CD4-positive, alpha-beta T cell (primary cell): ENCODE data around the gene AFP. TPM values are rescaled to one million over a fixed set of nuclear protein-coding genes. Genes with fewer than 3 reads are reported as not detected.

Experiments
- ATAC-seq: fragments of 200-7000 bp; cut with Tn5 transposase; one replicate; pipeline ENCODE4 v1.10.0; 2022; ENCODE audit warnings: mild to moderate bottlenecking; ENCODE audit not compliant: poor library complexity
- CTCF ChIA-PET: fragments of 350-600 bp; sonication (Branson Sonifier 250); formaldehyde crosslinking; loops from one replicate; lab custom pipeline; 2021; ENCODE audit warnings: antibody characterized with exemption, inconsistent platforms; lab: Charles Lee
- POLR2A ChIA-PET: fragments of 350-600 bp; sonication (Branson Sonifier 250); formaldehyde crosslinking; loops from one replicate; lab custom pipeline; 2021; ENCODE audit warnings: antibody characterized with exemption, inconsistent platforms; lab: Charles Lee
- DNase-seq, 14 experiments: peaks; one replicate each; pipeline ENCODE4 v3.0.0-alpha.2; 2013 to 2020; ENCODE audit warnings: mixed read lengths in 2 of 14
- H3K27ac ChIP-seq, 2 donors: one replicate each; pipeline versions ENCODE4 v1.5.1 to v1.7.0; 2013; ENCODE audit warnings: low read length in 2 of 2, low read depth in 1 of 2, mild to moderate bottlenecking in 1 of 2
- H3K27me3 ChIP-seq, 2 experiments: 1 replicate in 1 of 2; 2 replicates in 1 of 2; pipeline versions ENCODE4 v1.6.1 to v1.7.0; 2013; ENCODE audit warnings: low read length in 2 of 2, control low read depth in 1 of 2, mild to moderate bottlenecking in 1 of 2, moderate library complexity in 1 of 2; ENCODE audit not compliant: insufficient read depth in 2 of 2, control insufficient read depth in 1 of 2
- H3K36me3 ChIP-seq: one replicate; pipeline ENCODE4 v1.6.1; 2013; ENCODE audit warnings: low read length, control low read depth; ENCODE audit not compliant: insufficient read depth
- H3K4me1 ChIP-seq: one replicate; pipeline ENCODE4 v1.6.1; 2013; ENCODE audit warnings: low read length, control low read depth; ENCODE audit not compliant: insufficient read depth
- H3K4me3 ChIP-seq: one replicate; pipeline ENCODE4 v1.5.1; 2013; ENCODE audit warnings: mild to moderate bottlenecking, low read length, moderate library complexity
- H3K9me3 ChIP-seq, 2 experiments: 1 replicate in 1 of 2; 2 replicates in 1 of 2; pipeline versions ENCODE4 v1.6.1 to v1.7.0; 2013; ENCODE audit warnings: low read length in 2 of 2, mild to moderate bottlenecking in 2 of 2, control low read depth in 1 of 2, moderate library complexity in 1 of 2; ENCODE audit not compliant: control insufficient read depth in 1 of 2, insufficient read depth in 1 of 2
- H3K27ac Mint-ChIP-seq: one replicate; pipeline ENCODE4 v1.8.0; 2020; ENCODE audit warnings: mixed read lengths
- H3K27me3 Mint-ChIP-seq: one replicate; pipeline ENCODE4 v1.8.0; 2021; ENCODE audit warnings: mixed read lengths
- H3K36me3 Mint-ChIP-seq: one replicate; pipeline ENCODE4 v1.8.0; 2021; ENCODE audit warnings: low read depth, mixed read lengths
- H3K4me1 Mint-ChIP-seq: one replicate; pipeline ENCODE4 v1.8.0; 2021; ENCODE audit warnings: low read depth, mixed read lengths
- H3K4me3 Mint-ChIP-seq: one replicate; pipeline ENCODE4 v1.8.0; 2020; ENCODE audit warnings: mild to moderate bottlenecking, mixed read lengths
- H3K9me3 Mint-ChIP-seq: one replicate; pipeline ENCODE4 v1.8.0; 2020; ENCODE audit warnings: mixed read lengths
- CTCF ChIP-seq: fragments of 200-600 bp; IDR thresholded peaks from one replicate; pipeline ENCODE4 v1.8.0; 2022; ENCODE audit warnings: antibody characterized with exemption, mild to moderate bottlenecking
- intact Hi-C, 2 experiments: fragments of 100-400 bp; cut with DNase I in 1 of 2; cut with micrococcal nuclease in 1 of 2; formaldehyde crosslinking; loops; one replicate each; pipeline versions ENCODE4 v1.15.1 to v1.9.0; 2023 to 2025; cut with DNase I, micrococcal nuclease
- total RNA-seq, 174 experiments: library from RNA in 2 of 174; stranded (reverse) in 2 of 174; gene quantifications; one replicate each; pipeline ENCODE4 v1.2.3 and lab custom pipeline; 2021 to 2026

AFP gene
- total RNA-seq, 2 experiments from 2014 or later = not detected

- H3K9me3 Mint-ChIP-seq = no peaks in the 10 kb centered on the region
- ATAC-seq (no peak), DNase-seq (no peak)
- intact Hi-C loops = no loop called here
- Histone ChIP-seq H3K27me3 (no peaks in the 10 kb centered on the region), H3K27ac (no peak overlapping the region), H3K4me1 (no peaks in the 10 kb centered on the region), H3K9me3 (no peaks in the 10 kb centered on the region), H3K4me3 (no peak overlapping the region), H3K36me3 (no peaks in the 10 kb centered on the region)
- no peak overlapping the region for H3K27ac Mint-ChIP-seq
- H3K27me3 Mint-ChIP-seq = no peaks in the 10 kb centered on the region
- no peaks in the 10 kb centered on the region for H3K36me3 Mint-ChIP-seq
- no peak overlapping the region for H3K4me3 Mint-ChIP-seq
- no peaks in the 10 kb centered on the region for H3K4me1 Mint-ChIP-seq
- POLR2A ChIA-PET = no interaction called here
- CTCF ChIA-PET = no interaction called here
- no peak for TF ChIP-seq CTCF
These were observed 17.3 kb upstream of the AFP start for GRCh38 chr4:73418677-73419076.

- Histone ChIP-seq H3K27me3 (no peaks in the 10 kb centered on the region), H3K9me3 (no peaks in the 10 kb centered on the region), H3K4me3 (no peak overlapping the region), H3K27ac (no peak overlapping the region), H3K4me1 (no peaks in the 10 kb centered on the region), H3K36me3 (no peaks in the 10 kb centered on the region)
- CTCF ChIA-PET = no interaction called here
- no peak overlapping the region for H3K27ac Mint-ChIP-seq
- intact Hi-C loops = no loop called here
- no peaks in the 10 kb centered on the region for H3K9me3 Mint-ChIP-seq
- H3K36me3 Mint-ChIP-seq = no peaks in the 10 kb centered on the region
- no peak overlapping the region for H3K4me3 Mint-ChIP-seq
- ATAC-seq = no peak
- DNase-seq = no peak
- TF ChIP-seq CTCF = no peak
- POLR2A ChIA-PET = no interaction called here
- no peaks in the 10 kb centered on the region for H3K4me1 Mint-ChIP-seq
- H3K27me3 Mint-ChIP-seq = no peaks in the 10 kb centered on the region
These were observed 16.6 kb upstream of the AFP start for GRCh38 chr4:73419106-73420038.

- DNase-seq = no peak
- Histone ChIP-seq H3K9me3 (no peaks in the 10 kb centered on the region), H3K27ac (no peak overlapping the region), H3K27me3 (no peaks in the 10 kb centered on the region), H3K4me3 (no peak overlapping the region), H3K36me3 (no peaks in the 10 kb centered on the region), H3K4me1 (no peaks in the 10 kb centered on the region)
- Mint-ChIP-seq H3K27ac (no peak overlapping the region), H3K4me1 (no peaks in the 10 kb centered on the region), H3K9me3 (no peaks in the 10 kb centered on the region), H3K4me3 (no peak overlapping the region), H3K27me3 (no peaks in the 10 kb centered on the region), H3K36me3 (no peaks in the 10 kb centered on the region)
- intact Hi-C loops = no loop called here
- POLR2A ChIA-PET = no interaction called here
- no peak for TF ChIP-seq CTCF
- ATAC-seq = no peak
- CTCF ChIA-PET = no interaction called here
These were observed 15.4 kb upstream of the AFP start for GRCh38 chr4:73420615-73421014.
